ENCODE data around the gene LRRC73.

The LRRC73 gene

DNA sequence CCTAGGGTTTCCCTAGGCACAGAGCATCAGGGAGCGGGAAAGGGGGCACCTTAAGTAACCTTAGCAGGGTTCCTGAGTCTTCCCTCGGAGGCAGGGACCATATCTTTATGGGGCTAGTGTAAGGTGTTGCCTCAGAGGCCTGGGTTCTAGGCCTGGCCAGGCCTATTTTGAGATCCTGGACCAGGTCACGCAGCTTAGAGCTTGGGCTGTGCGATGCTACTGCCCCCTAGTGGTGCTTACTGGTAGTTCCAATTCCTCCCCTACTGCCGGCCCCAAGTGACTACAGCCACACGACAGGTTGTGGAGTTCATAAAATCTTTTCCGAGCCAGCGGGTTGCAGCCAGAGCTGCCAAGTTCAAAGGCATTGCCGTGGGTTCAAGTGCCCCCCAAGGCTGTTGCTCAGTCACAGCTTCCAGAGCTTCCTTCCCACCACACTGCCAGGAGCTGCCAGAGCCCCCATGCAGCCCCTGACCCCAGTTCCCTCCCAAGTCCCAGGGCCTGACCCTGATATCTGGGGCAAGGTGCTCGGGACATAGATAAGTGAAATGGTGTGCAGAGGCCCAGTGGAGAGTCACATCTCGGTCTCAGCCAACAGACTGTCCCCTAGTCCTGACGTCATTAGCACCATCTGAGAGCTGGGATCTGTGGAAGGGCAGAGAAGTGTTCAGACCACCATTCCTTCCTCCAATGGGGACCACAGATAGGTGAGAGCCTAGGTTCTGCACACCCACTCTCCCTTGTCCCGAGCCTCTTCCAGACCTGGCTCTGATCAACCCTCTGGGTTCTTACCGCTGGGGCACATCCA is 3.3 kb downstream of the LRRC73 start (continued):
- TF ChIP-seq, protein P1, sequence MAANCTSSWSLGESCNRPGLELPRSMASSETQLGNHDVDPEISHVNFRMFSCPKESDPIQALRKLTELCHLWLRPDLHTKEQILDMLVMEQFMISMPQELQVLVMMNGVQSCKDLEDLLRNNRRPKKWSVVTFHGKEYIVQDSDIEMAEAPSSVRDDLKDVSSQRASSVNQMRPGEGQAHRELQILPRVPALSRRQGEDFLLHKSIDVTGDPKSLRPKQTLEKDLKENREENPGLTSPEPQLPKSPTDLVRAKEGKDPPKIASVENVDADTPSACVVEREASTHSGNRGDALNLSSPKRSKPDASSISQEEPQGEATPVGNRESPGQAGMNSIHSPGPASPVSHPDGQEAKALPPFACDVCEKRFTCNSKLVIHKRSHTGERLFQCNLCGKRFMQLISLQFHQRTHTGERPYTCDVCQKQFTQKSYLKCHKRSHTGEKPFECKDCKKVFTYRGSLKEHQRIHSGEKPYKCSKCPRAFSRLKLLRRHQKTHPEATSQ (tag by site-specific recombination; IDR thresholded peaks at IDR 0.05): no peak
- TF ChIP-seq ZIC2 (tag by site-specific recombination; IDR thresholded peaks at IDR 0.05): peak; percentile 44; the same call in 1 of the 2 replicates
- no peak for TF ChIP-seq MYNN (tag by site-specific recombination; IDR thresholded peaks at IDR 0.05; ENCODE audit: borderline replicate concordance)
- TF ChIP-seq ZNF510 (tag by site-specific recombination; IDR thresholded peaks at IDR 0.05; ENCODE audit: insufficient replicate concordance): no peak
- TF ChIP-seq ZNF629 (tag by site-specific recombination; IDR thresholded peaks at IDR 0.05): no peak
- 0 out of 2 replicates have a peak, but pooled peaks have one; percentile 45 for TF ChIP-seq ZBTB48 (tag by site-specific recombination; IDR thresholded peaks at IDR 0.05)
- TF ChIP-seq ZNF112 (tag by site-specific recombination; IDR thresholded peaks at IDR 0.05): no peak
- TF ChIP-seq ZNF335 (tag by site-specific recombination; conservative IDR thresholded peaks at IDR 0.05): 0 out of 2 replicates have a peak, but pooled peaks have one; percentile 27
- peak; percentile 39; the same call in 1 of the 2 replicates for TF ChIP-seq SCRT2 (tag by site-specific recombination; IDR thresholded peaks at IDR 0.05)
- TF ChIP-seq GLIS2 (tag by site-specific recombination; IDR thresholded peaks at IDR 0.05): peak; percentile 47; the same call in 1 of the 2 replicates
- TF ChIP-seq ZNF658 (tag by site-specific recombination; IDR thresholded peaks at IDR 0.05): no peak
- TF ChIP-seq ZEB2 (tag by site-specific recombination; IDR thresholded peaks at IDR 0.05): peak; percentile 48; the same call in 1 of the 2 replicates
- TF ChIP-seq WT1 (tag by site-specific recombination; IDR thresholded peaks at IDR 0.05): no peak
- TF ChIP-seq ZNF114 (tag by site-specific recombination; IDR thresholded peaks at IDR 0.05): no peak
- TF ChIP-seq ZBTB17 (tag by site-specific recombination; IDR thresholded peaks at IDR 0.05): peak; percentile 66; the same call in 1 of the 2 replicates
- TF ChIP-seq ZNF398 (tag by site-specific recombination; IDR thresholded peaks at IDR 0.05): 0 out of 2 replicates have a peak, but pooled peaks have one; percentile 24

GRCh38 chr6:43506171-43506570 is 4.0 kb downstream of the LRRC73 start:
- H3K36me3 ChIP-seq (ENCODE audit: control insufficient read depth in 2 of 2, insufficient read depth in 1 of 2, low read length in 2 of 2): peaks cover 3 to 53% of the 10 kb centered on the region in 2 experiments; a peak in 2 of 3 replicates
- no peak for TF ChIP-seq ZNF37A (tag by site-specific recombination; IDR thresholded peaks at IDR 0.05)
- TF ChIP-seq, protein P2, sequence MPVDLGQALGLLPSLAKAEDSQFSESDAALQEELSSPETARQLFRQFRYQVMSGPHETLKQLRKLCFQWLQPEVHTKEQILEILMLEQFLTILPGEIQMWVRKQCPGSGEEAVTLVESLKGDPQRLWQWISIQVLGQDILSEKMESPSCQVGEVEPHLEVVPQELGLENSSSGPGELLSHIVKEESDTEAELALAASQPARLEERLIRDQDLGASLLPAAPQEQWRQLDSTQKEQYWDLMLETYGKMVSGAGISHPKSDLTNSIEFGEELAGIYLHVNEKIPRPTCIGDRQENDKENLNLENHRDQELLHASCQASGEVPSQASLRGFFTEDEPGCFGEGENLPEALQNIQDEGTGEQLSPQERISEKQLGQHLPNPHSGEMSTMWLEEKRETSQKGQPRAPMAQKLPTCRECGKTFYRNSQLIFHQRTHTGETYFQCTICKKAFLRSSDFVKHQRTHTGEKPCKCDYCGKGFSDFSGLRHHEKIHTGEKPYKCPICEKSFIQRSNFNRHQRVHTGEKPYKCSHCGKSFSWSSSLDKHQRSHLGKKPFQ (tag by site-specific recombination; IDR thresholded peaks at IDR 0.05): no peak
- TF ChIP-seq ZNF174 (tag by site-specific recombination; IDR thresholded peaks at IDR 0.05): no peak
- TF ChIP-seq GLIS1 (tag by site-specific recombination; IDR thresholded peaks at IDR 0.05): peak; percentile 47
- H3K4me3 ChIP-seq (ENCODE audit: low read depth, low read length): no peak overlapping the region
- H3K27ac ChIP-seq (ENCODE audit: extremely low read depth, low read depth, low read length): no peak overlapping the region
- no peaks in the 10 kb centered on the region for H3K4me1 ChIP-seq (ENCODE audit: control insufficient read depth, insufficient read depth, low read length)
- CTCF ChIA-PET: interaction anchor here (0.6 to 8.5 kb wide), 42 partner anchors 10 to 746 kb away, joined by 3 to 142 read pairs (median 6); partner anchors contain the start of genes ABCC10, DLK2, DNPH1 and POLH
- no peaks in the 10 kb centered on the region for H3K9me3 ChIP-seq (ENCODE audit: control insufficient read depth, insufficient read depth, low read depth, low read length)
- POLR2A ChIA-PET: interaction anchor here (0.6 to 3.3 kb wide), 12 partner anchors 10 to 324 kb away, joined by 3 to 14 read pairs (median 3); partner anchors contain the start of genes ABCC10, CUL9, DLK2 and POLR1C

All from HEK293 (cell line).